Activated naive CD4-positive, alpha-beta T cell treated with anti-CD3 and anti-CD28 coated beads for 36 hours (primary cell): ENCODE data around the gene MB. TPM values are rescaled to one million over a fixed set of nuclear protein-coding genes. Genes with fewer than 3 reads are reported as not detected.
A peak's percentile ranks its signal among the peaks of the same experiment; 100 is the strongest.

ENCODE experiments used
- CTCF ChIA-PET: fragments of 350-600 bp; sonication (Branson Sonifier 250); formaldehyde crosslinking; loops from one replicate; lab custom pipeline; 2021; ENCODE audit warnings: antibody characterized with exemption; lab: Charles Lee
- DNase-seq: peaks from one replicate; pipeline ENCODE4 v3.0.0-alpha.2; 2020
- H3K27ac Mint-ChIP-seq: one replicate; pipeline ENCODE4 v1.8.0; 2021; ENCODE audit warnings: mild to moderate bottlenecking, mixed read lengths
- H3K27me3 Mint-ChIP-seq: one replicate; pipeline ENCODE4 v1.8.0; 2021; ENCODE audit warnings: low read depth, mixed read lengths
- H3K36me3 Mint-ChIP-seq: one replicate; pipeline ENCODE4 v1.8.0; 2021; ENCODE audit warnings: low read depth, mixed read lengths
- H3K4me1 Mint-ChIP-seq: one replicate; pipeline ENCODE4 v1.8.0; 2021; ENCODE audit warnings: low read depth, mixed read lengths
- H3K4me3 Mint-ChIP-seq: one replicate; pipeline ENCODE4 v1.8.0; 2021; ENCODE audit warnings: mild to moderate bottlenecking, moderate library complexity, mixed read lengths
- H3K9me3 Mint-ChIP-seq: one replicate; pipeline ENCODE4 v1.8.0; 2021; ENCODE audit warnings: mixed read lengths
- intact Hi-C: fragments of 100-400 bp; cut with micrococcal nuclease; formaldehyde crosslinking; loops from one replicate; pipeline ENCODE4 v1.15.1; 2023
- total RNA-seq, 2 experiments: library from RNA; stranded (reverse); gene quantifications; one replicate each; pipeline ENCODE4 v1.2.3, GENCODE V29; 2021

The MB gene
- total RNA-seq, 2 experiments from 2014 or later = not detected

- H3K27me3 Mint-ChIP-seq = no peaks in the 10 kb centered on the region
- no peak for DNase-seq
- CTCF ChIA-PET = interaction anchor here (1.4 kb wide), 3 partner anchors 11 to 22 kb away, joined by 4 to 6 read pairs (median 5); no protein-coding TSS in a partner anchor
- peaks cover 48% of the 10 kb centered on the region for H3K4me1 Mint-ChIP-seq
- H3K9me3 Mint-ChIP-seq = peaks cover 3% of the 10 kb centered on the region
- peaks cover 43% of the 10 kb centered on the region for H3K36me3 Mint-ChIP-seq
- peak overlapping the region; percentile 100 for H3K27ac Mint-ChIP-seq
- H3K4me3 Mint-ChIP-seq = peak overlapping the region; percentile 98
- intact Hi-C loops = loop anchor here (2.0 to 5.0 kb wide), 3 partner anchors 48 to 833 kb away; no protein-coding TSS in a partner anchor
Observed at GRCh38 chr22:35649636-35650250, 32.6 kb upstream of the MB start.

- Mint-ChIP-seq H3K9me3 (peaks cover 3% of the 10 kb centered on the region), H3K4me1 (peaks cover 43% of the 10 kb centered on the region), H3K4me3 (peak overlapping the region; percentile 98), H3K27ac (peak overlapping the region; percentile 100), H3K27me3 (no peaks in the 10 kb centered on the region), H3K36me3 (peaks cover 41% of the 10 kb centered on the region)
- CTCF ChIA-PET = interaction anchor here (1.4 to 1.8 kb wide), 3 partner anchors 11 to 22 kb away, joined by 5 to 13 read pairs (median 6); no protein-coding TSS in a partner anchor
- intact Hi-C loops = loop anchor here (2.0 to 5.0 kb wide), 3 partner anchors 48 to 834 kb away; no protein-coding TSS in a partner anchor
- no peak for DNase-seq
Observed at GRCh38 chr22:35649026-35649553, 32.0 kb upstream of the MB start.

- intact Hi-C loops = loop anchor here (1.0 to 5.0 kb wide), 6 partner anchors 12 to 834 kb away; no protein-coding TSS in a partner anchor
- peaks cover 36% of the 10 kb centered on the region for H3K4me1 Mint-ChIP-seq
Observed at GRCh38 chr22:35648066-35649025, 31.2 kb upstream of the MB start, which contains the start of gene APOL6. TSS of gene APOL6 (plus strand) at chr22:35648446. CDS start at chr22:35656426, 7,980 bp downstream.

GRCh38 chr22:35645646-35646045 lies 28.5 kb upstream of the MB start:
- H3K9me3 Mint-ChIP-seq = no peaks in the 10 kb centered on the region
- no peaks in the 10 kb centered on the region for H3K27me3 Mint-ChIP-seq
- peaks cover 18% of the 10 kb centered on the region for H3K4me1 Mint-ChIP-seq
- intact Hi-C loops = loop anchor here (5.0 kb wide), 2 partner anchors 52 to 512 kb away; no protein-coding TSS in a partner anchor
- H3K4me3 Mint-ChIP-seq = no peak overlapping the region
- peaks cover 15% of the 10 kb centered on the region for H3K36me3 Mint-ChIP-seq
- DNase-seq = no peak
- CTCF ChIA-PET = interaction anchor here (1.4 kb wide), 1 partner anchor 18 kb away, joined by 5 read pairs; no protein-coding TSS in a partner anchor
- H3K27ac Mint-ChIP-seq = no peak overlapping the region

More at GRCh38 chr22:35648066-35649025, 31.2 kb upstream of the MB start, which contains the start of gene APOL6:
- DNase-seq = peak; percentile 84
- no peaks in the 10 kb centered on the region for H3K27me3 Mint-ChIP-seq
- peak within 1 kb of the TSS; percentile 98 for H3K4me3 Mint-ChIP-seq
- H3K27ac Mint-ChIP-seq = peak within 1 kb of the TSS; percentile 100
- H3K36me3 Mint-ChIP-seq = peaks cover 33% of the 10 kb centered on the region
- CTCF ChIA-PET = interaction anchor here (0.7 to 1.8 kb wide), 5 partner anchors 12 to 687 kb away, joined by 3 to 13 read pairs (median 5); no protein-coding TSS in a partner anchor
- H3K9me3 Mint-ChIP-seq = peaks cover 3% of the 10 kb centered on the region

- Mint-ChIP-seq H3K27ac (no peak overlapping the region), H3K4me3 (no peak overlapping the region)
- intact Hi-C loops = no loop called here
Observed at GRCh38 chr22:35643991-35644390, 26.9 kb upstream of the MB start.

GRCh38 chr22:35642305-35642741 lies 25.2 kb upstream of the MB start:
- Mint-ChIP-seq H3K4me3 (no peak overlapping the region), H3K27me3 (no peaks in the 10 kb centered on the region), H3K4me1 (peaks cover 9% of the 10 kb centered on the region), H3K27ac (no peak overlapping the region), H3K9me3 (no peaks in the 10 kb centered on the region), H3K36me3 (no peaks in the 10 kb centered on the region)
- intact Hi-C loops = no loop called here
- CTCF ChIA-PET = no interaction called here
- DNase-seq = no peak

More at GRCh38 chr22:35643991-35644390, 26.9 kb upstream of the MB start:
- DNase-seq = no peak
- CTCF ChIA-PET = no interaction called here
- Mint-ChIP-seq H3K36me3 (peaks cover 4% of the 10 kb centered on the region), H3K4me1 (peaks cover 13% of the 10 kb centered on the region), H3K9me3 (no peaks in the 10 kb centered on the region), H3K27me3 (no peaks in the 10 kb centered on the region)

- H3K27ac Mint-ChIP-seq = no peak overlapping the region
- no peaks in the 10 kb centered on the region for H3K9me3 Mint-ChIP-seq
- H3K36me3 Mint-ChIP-seq = no peaks in the 10 kb centered on the region
- H3K4me3 Mint-ChIP-seq = no peak overlapping the region
- H3K27me3 Mint-ChIP-seq = no peaks in the 10 kb centered on the region
- CTCF ChIA-PET = interaction anchor here (0.8 to 0.9 kb wide), 2 partner anchors 14 to 424 kb away, joined by 3 to 4 read pairs; no protein-coding TSS in a partner anchor
- no peak for DNase-seq
- H3K4me1 Mint-ChIP-seq = peaks cover 2% of the 10 kb centered on the region
- intact Hi-C loops = no loop called here
Observed at GRCh38 chr22:35641494-35642120, 24.5 kb upstream of the MB start.

GRCh38 chr22:35638410-35638809 lies 21.3 kb upstream of the MB start:
- H3K4me3 Mint-ChIP-seq = no peak overlapping the region
- H3K4me1 Mint-ChIP-seq = peaks cover 4% of the 10 kb centered on the region
- intact Hi-C loops = no loop called here
- no peaks in the 10 kb centered on the region for H3K36me3 Mint-ChIP-seq
- no peaks in the 10 kb centered on the region for H3K9me3 Mint-ChIP-seq
- no peaks in the 10 kb centered on the region for H3K27me3 Mint-ChIP-seq
- H3K27ac Mint-ChIP-seq = no peak overlapping the region
- no peak for DNase-seq
- CTCF ChIA-PET = no interaction called here

- no peak overlapping the region for H3K27ac Mint-ChIP-seq
- peaks cover 8% of the 10 kb centered on the region for H3K4me1 Mint-ChIP-seq
- no peaks in the 10 kb centered on the region for H3K36me3 Mint-ChIP-seq
- H3K4me3 Mint-ChIP-seq = no peak overlapping the region
- CTCF ChIA-PET = no interaction called here
- H3K9me3 Mint-ChIP-seq = no peaks in the 10 kb centered on the region
- intact Hi-C loops = no loop called here
- DNase-seq = no peak
- H3K27me3 Mint-ChIP-seq = no peaks in the 10 kb centered on the region
Observed at GRCh38 chr22:35638001-35638400, 20.9 kb upstream of the MB start.

GRCh38 chr22:35637254-35637653 lies 20.1 kb upstream of the MB start:
- no peak overlapping the region for H3K4me3 Mint-ChIP-seq
- no peaks in the 10 kb centered on the region for H3K27me3 Mint-ChIP-seq
- no peak overlapping the region for H3K27ac Mint-ChIP-seq
- no peaks in the 10 kb centered on the region for H3K9me3 Mint-ChIP-seq
- H3K36me3 Mint-ChIP-seq = no peaks in the 10 kb centered on the region
- no peak for DNase-seq
- CTCF ChIA-PET = no interaction called here
- H3K4me1 Mint-ChIP-seq = peaks cover 8% of the 10 kb centered on the region
- intact Hi-C loops = no loop called here

GRCh38 chr22:35634943-35635540 lies 17.9 kb upstream of the MB start:
- no peak for DNase-seq
- Mint-ChIP-seq H3K27ac (no peak overlapping the region), H3K9me3 (no peaks in the 10 kb centered on the region), H3K4me1 (peaks cover 8% of the 10 kb centered on the region), H3K27me3 (no peaks in the 10 kb centered on the region), H3K36me3 (no peaks in the 10 kb centered on the region), H3K4me3 (no peak overlapping the region)
- CTCF ChIA-PET = interaction anchor here (1.5 kb wide), 2 partner anchors 290 to 431 kb away, joined by 3 to 5 read pairs; no protein-coding TSS in a partner anchor
- intact Hi-C loops = no loop called here
